ENCODE measurements around the gene PTH2. TPM values are rescaled to one million over a fixed set of nuclear protein-coding genes. Genes with fewer than 3 reads are reported as not detected.
A peak's percentile ranks its signal among the peaks of the same experiment; 100 is the strongest.

Gene PTH2
- total RNA-seq, 1 donor from 2014 or later = not detected

DNA sequence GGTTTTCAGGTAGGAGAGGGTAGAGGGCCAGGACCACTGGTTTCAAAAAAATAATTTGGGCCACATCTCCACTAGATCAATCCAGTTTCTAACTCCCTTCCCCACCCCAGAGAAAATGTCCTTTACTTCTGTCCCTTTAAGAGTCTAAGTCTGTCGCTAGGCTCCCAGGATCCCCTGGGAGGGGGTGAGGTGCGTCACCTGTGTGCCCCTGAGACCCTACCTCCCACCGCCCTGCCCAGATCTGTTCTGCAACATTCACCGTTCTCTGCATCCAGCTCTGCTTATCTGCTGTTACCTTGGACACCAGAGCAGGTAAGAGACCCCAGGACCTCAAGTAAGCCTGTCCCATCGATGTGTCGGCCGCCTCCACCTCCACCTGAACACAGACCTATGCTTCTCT is 1.9 kb upstream of the PTH2 start, which contains the start of gene GFY:
Gene GFY (plus strand): TSS at position 211 of the 400 bp plus-strand sequence. CDS start 1,043 bp downstream, outside the sequence.
- Mint-ChIP-seq H3K4me3 (ENCODE audit: unreplicated experiment) (no peak within 1 kb of the TSS), H3K4me1 (ENCODE audit: low read depth) (peaks cover 31% of the 10 kb centered on the region), H3K27ac (ENCODE audit: unreplicated experiment) (no peak within 1 kb of the TSS), H3K36me3 (ENCODE audit: low read depth) (peaks cover 8% of the 10 kb centered on the region), H3K27me3 (ENCODE audit: low read depth) (peaks cover 85% of the 10 kb centered on the region), H3K9me3 (ENCODE audit: low read depth) (no peaks in the 10 kb centered on the region)
- TF ChIP-seq, protein P1, sequence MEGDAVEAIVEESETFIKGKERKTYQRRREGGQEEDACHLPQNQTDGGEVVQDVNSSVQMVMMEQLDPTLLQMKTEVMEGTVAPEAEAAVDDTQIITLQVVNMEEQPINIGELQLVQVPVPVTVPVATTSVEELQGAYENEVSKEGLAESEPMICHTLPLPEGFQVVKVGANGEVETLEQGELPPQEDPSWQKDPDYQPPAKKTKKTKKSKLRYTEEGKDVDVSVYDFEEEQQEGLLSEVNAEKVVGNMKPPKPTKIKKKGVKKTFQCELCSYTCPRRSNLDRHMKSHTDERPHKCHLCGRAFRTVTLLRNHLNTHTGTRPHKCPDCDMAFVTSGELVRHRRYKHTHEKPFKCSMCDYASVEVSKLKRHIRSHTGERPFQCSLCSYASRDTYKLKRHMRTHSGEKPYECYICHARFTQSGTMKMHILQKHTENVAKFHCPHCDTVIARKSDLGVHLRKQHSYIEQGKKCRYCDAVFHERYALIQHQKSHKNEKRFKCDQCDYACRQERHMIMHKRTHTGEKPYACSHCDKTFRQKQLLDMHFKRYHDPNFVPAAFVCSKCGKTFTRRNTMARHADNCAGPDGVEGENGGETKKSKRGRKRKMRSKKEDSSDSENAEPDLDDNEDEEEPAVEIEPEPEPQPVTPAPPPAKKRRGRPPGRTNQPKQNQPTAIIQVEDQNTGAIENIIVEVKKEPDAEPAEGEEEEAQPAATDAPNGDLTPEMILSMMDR (IDR thresholded peaks at IDR 0.05) = no peak
- DNase-seq (ENCODE audit: low spot score) = no peak

DNA sequence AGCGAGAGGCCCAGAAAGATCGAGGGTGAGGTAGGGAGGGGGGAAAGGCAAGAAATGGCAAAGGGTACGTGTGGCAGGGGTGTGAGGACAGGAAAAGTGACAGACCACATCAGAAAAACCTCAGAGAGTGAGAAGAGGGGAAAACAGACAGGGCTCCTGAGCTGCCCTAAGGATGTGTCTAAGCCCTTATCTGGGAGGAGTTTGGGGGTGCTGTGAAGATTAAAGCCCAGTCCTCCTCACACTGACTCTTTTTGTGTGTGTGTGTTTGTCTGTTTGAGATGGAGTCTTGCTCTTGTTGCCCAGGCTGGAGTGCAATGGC is 703 bp upstream of the PTH2 start:
- no peak overlapping the region for H3K27ac Mint-ChIP-seq (ENCODE audit: unreplicated experiment)
- H3K4me3 Mint-ChIP-seq (ENCODE audit: unreplicated experiment) = no peak overlapping the region
- H3K36me3 Mint-ChIP-seq (ENCODE audit: low read depth) = peaks cover 8% of the 10 kb centered on the region
- TF ChIP-seq, protein P1 (IDR thresholded peaks at IDR 0.05) = no peak
- no peaks in the 10 kb centered on the region for H3K9me3 Mint-ChIP-seq (ENCODE audit: low read depth)
- peaks cover 31% of the 10 kb centered on the region for H3K4me1 Mint-ChIP-seq (ENCODE audit: low read depth)
- H3K27me3 Mint-ChIP-seq (ENCODE audit: low read depth) = peaks cover 86% of the 10 kb centered on the region
- DNase-seq (ENCODE audit: low spot score) = no peak

DNA sequence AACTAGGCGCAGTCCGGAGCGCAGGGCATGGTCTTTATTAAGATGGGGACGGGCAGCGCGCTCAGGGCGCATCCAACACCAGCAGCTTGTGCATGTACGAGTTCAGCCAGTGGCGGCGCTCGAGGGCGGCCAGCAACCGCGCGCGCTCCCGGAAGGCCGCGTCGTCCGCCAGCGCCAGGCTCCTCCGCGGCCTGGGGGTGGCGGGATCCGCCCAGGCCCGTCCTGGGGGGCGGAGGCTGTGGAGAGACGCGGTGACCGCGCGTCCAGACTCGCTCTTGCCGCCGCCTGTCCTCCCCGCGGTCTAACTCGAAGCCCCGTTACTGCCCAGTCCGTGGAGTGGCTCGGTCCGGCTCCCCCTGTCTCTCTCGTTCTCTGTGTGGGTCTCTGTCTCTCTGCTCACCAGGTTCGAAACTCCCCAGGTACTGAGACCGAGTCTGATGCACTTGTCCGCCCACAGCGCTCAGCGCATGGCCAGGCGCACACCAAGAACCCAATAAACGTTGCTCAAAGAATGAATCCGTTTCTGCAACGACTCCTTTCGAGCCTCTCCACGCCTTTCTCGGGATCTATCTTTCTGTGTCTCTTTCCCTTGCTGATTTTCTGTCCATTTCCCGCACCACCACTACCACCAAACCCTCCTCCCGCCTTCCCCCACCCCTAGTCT is 702 bp downstream of the PTH2 start:
- H3K27ac Mint-ChIP-seq (ENCODE audit: unreplicated experiment) = no peak overlapping the region
- peaks cover 87% of the 10 kb centered on the region for H3K27me3 Mint-ChIP-seq (ENCODE audit: low read depth)
- peaks cover 8% of the 10 kb centered on the region for H3K36me3 Mint-ChIP-seq (ENCODE audit: low read depth)
- TF ChIP-seq, protein P1 (IDR thresholded peaks at IDR 0.05) = peak; percentile 73
- DNase-seq (ENCODE audit: low spot score) = no peak
- H3K9me3 Mint-ChIP-seq (ENCODE audit: low read depth) = no peaks in the 10 kb centered on the region
- peak overlapping the region; percentile 51 for H3K4me3 Mint-ChIP-seq (ENCODE audit: unreplicated experiment)
- peaks cover 20% of the 10 kb centered on the region for H3K4me1 Mint-ChIP-seq (ENCODE audit: low read depth)

DNA sequence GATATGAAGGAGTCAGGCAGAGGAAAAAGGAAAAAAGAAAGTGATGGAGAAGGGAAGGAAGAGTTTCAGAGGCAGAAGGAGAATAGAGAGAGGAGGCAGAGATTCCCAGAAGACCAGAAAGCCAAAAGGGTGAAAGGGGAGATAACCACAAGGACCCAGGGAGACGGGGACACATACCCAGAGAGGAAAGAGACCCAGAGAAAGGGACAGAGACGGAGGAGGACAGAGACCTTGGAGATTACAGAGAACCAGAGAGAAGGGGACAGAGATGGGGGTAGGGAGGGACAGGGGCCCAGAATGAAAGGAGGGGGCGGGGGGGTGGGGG is 1.4 kb downstream of the PTH2 start:
- DNase-seq (ENCODE audit: low spot score) = no peak
- H3K4me1 Mint-ChIP-seq (ENCODE audit: low read depth) = peaks cover 20% of the 10 kb centered on the region
- H3K27me3 Mint-ChIP-seq (ENCODE audit: low read depth) = peaks cover 84% of the 10 kb centered on the region
- no peaks in the 10 kb centered on the region for H3K9me3 Mint-ChIP-seq (ENCODE audit: low read depth)
- H3K27ac Mint-ChIP-seq (ENCODE audit: unreplicated experiment) = no peak overlapping the region
- TF ChIP-seq, protein P1 (IDR thresholded peaks at IDR 0.05) = no peak
- H3K36me3 Mint-ChIP-seq (ENCODE audit: low read depth) = peaks cover 8% of the 10 kb centered on the region
- H3K4me3 Mint-ChIP-seq (ENCODE audit: unreplicated experiment) = no peak overlapping the region

DNA sequence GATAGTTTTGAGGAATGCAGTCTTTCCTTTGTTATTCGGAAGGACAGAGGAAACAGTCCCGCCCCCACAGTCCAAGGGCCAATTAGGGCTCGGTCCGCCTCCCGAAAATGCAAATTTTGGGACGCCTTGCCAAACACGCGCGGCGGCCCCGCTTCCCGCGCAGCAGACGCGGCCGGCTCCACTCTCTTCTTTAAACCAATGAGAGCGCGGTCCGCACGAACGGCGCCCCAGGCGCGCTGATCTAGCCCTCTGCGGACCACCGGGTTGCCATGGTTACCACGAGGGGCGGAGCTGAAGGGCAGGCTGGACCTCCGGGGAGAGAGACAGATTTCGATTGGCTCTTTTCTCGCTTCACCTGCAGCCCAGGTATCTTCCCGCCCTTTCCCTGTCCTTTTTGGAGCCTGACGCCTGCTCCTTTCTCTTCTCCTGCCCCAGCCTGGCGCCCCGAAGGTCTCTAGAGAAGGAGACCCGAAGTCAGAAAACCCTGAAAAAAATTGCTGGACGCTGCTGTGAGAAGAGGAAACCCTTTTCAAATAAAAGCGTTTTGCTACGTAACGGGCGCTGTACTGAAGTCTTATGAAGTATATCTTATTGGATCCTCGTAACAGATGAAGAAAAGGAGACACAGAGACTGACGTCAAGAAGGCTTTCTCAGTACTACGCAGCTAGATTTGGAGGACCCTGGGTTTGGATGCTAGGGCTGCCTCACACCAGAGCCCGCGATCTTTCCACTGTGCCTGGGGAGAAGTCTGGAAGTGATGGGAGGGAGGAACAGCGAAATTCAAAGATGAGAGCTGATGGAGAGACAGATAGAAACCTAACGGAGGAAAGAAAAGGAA is 2.0 kb downstream of the PTH2 start:
- Mint-ChIP-seq H3K27ac (ENCODE audit: unreplicated experiment) (no peak overlapping the region), H3K27me3 (ENCODE audit: low read depth) (peaks cover 78% of the 10 kb centered on the region), H3K9me3 (ENCODE audit: low read depth) (no peaks in the 10 kb centered on the region), H3K4me3 (ENCODE audit: unreplicated experiment) (peak overlapping the region; percentile 38), H3K4me1 (ENCODE audit: low read depth) (peaks cover 20% of the 10 kb centered on the region), H3K36me3 (ENCODE audit: low read depth) (peaks cover 7% of the 10 kb centered on the region)
- no peak for DNase-seq (ENCODE audit: low spot score)
- TF ChIP-seq, protein P1 (IDR thresholded peaks at IDR 0.05) = no peak
